HL-60 (cell line): ENCODE measurements around the gene GLIPR2.

Source experiments
- CTCF ChIP-seq: IDR thresholded peaks from one replicate; pipeline ENCODE4 v1.5.1; 2011; ENCODE audit warnings: low read length, control low read depth, inconsistent platforms; ENCODE audit not compliant: insufficient read depth
- POLR2AphosphoS5 ChIP-seq: IDR thresholded peaks from 2 replicates; pipeline ENCODE4 v1.6.1; 2012; ENCODE audit warnings: low read depth
- REST ChIP-seq: IDR thresholded peaks from 2 replicates; pipeline ENCODE4 v1.6.1; 2012; ENCODE audit warnings: low read depth; ENCODE audit not compliant: insufficient replicate concordance
- SPI1 ChIP-seq: IDR thresholded peaks from 2 replicates; pipeline ENCODE4 v1.6.1; 2012; ENCODE audit warnings: low read depth, mild to moderate bottlenecking, borderline replicate concordance

- no peak for TF ChIP-seq CTCF
- TF ChIP-seq REST: no peak
- no peak for TF ChIP-seq POLR2AphosphoS5
- TF ChIP-seq SPI1: no peak
Measured at GRCh38 chr9:36144309-36145232, 8.0 kb downstream of the GLIPR2 start.
